Ovary (tissue), 3 donors: ENCODE data around the gene COL11A2.

Source experiments
- EP300 ChIP-seq: sonication (generic); formaldehyde crosslinking; IDR thresholded peaks from one replicate; pipeline ENCODE4 v1.6.1; 2017; ENCODE audit warnings: antibody characterized with exemption
- POLR2A ChIP-seq: fragments of 450-650 bp; IDR thresholded peaks from one replicate; pipeline ENCODE4 v1.6.1; 2017; ENCODE audit warnings: antibody characterized with exemption, mild to moderate bottlenecking, moderate library complexity
- TF ChIP-seq, protein P1 (sequence below), 3 donors: fragments of 450-650 bp in 2 of 3; fragments of 200-600 bp in 1 of 3; IDR thresholded peaks; one replicate each; pipeline versions ENCODE4 v1.5.1 to v1.8.0; 2016 to 2022; ENCODE audit warnings: antibody characterized with exemption in 3 of 3, mild to moderate bottlenecking in 1 of 3
- donor health status: DM: no; HTN: no; CAD: no.

DNA sequence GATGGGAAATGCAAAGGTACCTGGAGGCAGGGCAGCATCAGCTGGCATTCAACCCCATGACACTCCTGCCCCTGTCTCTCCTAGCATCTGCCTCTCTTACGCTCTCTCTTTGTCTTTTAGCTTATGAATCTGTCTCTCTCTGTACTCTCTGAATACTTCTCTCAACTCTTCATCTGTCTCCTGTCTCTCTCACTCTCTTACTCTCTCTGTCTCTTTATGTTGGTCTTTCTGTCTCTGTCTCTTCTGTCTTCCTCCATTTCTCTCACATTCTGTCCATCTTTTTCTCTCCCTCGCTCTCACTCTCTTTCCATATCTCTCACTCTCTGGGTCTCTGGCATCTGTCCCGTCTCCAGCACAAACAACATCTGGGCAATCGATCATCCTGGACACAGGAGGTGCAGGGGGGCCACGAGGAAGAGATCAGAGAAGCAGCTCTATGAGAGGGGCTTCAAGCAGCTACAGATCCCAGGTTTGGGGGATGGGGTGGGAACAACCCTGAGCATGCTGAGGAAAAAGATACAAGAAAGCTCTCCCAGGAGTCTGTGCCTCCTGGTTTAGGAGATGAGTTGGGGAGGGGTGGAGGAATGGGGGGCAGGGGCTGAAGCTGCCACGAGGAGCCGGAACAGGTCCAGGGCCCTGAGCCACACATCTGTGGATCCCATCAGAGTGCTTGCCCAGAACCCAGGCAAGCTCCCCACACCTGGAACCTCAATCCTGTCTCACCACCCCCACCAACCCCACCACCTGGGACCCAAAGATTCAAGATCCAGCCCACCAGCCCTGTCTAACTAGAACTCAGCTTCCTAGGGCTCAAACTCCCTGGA lies 2.4 kb downstream of the COL11A2 start:
- TF ChIP-seq EP300: no peak
- TF ChIP-seq, protein P1, sequence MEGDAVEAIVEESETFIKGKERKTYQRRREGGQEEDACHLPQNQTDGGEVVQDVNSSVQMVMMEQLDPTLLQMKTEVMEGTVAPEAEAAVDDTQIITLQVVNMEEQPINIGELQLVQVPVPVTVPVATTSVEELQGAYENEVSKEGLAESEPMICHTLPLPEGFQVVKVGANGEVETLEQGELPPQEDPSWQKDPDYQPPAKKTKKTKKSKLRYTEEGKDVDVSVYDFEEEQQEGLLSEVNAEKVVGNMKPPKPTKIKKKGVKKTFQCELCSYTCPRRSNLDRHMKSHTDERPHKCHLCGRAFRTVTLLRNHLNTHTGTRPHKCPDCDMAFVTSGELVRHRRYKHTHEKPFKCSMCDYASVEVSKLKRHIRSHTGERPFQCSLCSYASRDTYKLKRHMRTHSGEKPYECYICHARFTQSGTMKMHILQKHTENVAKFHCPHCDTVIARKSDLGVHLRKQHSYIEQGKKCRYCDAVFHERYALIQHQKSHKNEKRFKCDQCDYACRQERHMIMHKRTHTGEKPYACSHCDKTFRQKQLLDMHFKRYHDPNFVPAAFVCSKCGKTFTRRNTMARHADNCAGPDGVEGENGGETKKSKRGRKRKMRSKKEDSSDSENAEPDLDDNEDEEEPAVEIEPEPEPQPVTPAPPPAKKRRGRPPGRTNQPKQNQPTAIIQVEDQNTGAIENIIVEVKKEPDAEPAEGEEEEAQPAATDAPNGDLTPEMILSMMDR (IDR thresholded peaks at IDR 0.05): no peak
- no peak for TF ChIP-seq POLR2A
